GM12801 (cell line): ENCODE data around the gene PRKCZ.

ENCODE experiments used
- CTCF ChIP-seq: IDR thresholded peaks from one replicate; pipeline ENCODE4 v1.5.1; 2011; ENCODE audit warnings: control low read depth; ENCODE audit not compliant: insufficient read length; ENCODE audit errors: extremely low read depth

Gene PRKCZ

GRCh38 chr1:2053784-2054376 lies 3.7 kb downstream of the PRKCZ start:
- no peak for TF ChIP-seq CTCF

GRCh38 chr1:2054560-2054959 lies 4.3 kb downstream of the PRKCZ start:
- TF ChIP-seq CTCF, result no peak

- TF ChIP-seq CTCF, result no peak
Observed at GRCh38 chr1:2055911-2056575, 5.8 kb downstream of the PRKCZ start.

GRCh38 chr1:2056955-2057590 lies 6.9 kb downstream of the PRKCZ start:
- TF ChIP-seq CTCF, result no peak

GRCh38 chr1:2059290-2059953 lies 9.2 kb downstream of the PRKCZ start:
- no peak for TF ChIP-seq CTCF

GRCh38 chr1:2060072-2060471 lies 9.9 kb downstream of the PRKCZ start:
- no peak for TF ChIP-seq CTCF

GRCh38 chr1:2060535-2060934 lies 10.3 kb downstream of the PRKCZ start:
- no peak for TF ChIP-seq CTCF
